ENCODE data around the gene CBX7.
A peak's percentile ranks its signal among the peaks of the same experiment; 100 is the strongest.

GRCh38 chr22:39176143-39176713, 23.7 kb upstream of the CBX7 start:
- no peak for TF ChIP-seq CTCF (IDR thresholded peaks at IDR 0.05)
- TF ChIP-seq EP300 (IDR thresholded peaks at IDR 0.05), result peak; percentile 69 to 91
- TF ChIP-seq POLR2A (IDR thresholded peaks at IDR 0.05), result no peak
